NCI-H774 (cell line): ENCODE results near the gene HCCS.

Experiments used
- DNase-seq: peaks from one replicate; lab custom pipeline; 2025; lab: John Stamatoyannopoulos, UW

Gene HCCS

DNA sequence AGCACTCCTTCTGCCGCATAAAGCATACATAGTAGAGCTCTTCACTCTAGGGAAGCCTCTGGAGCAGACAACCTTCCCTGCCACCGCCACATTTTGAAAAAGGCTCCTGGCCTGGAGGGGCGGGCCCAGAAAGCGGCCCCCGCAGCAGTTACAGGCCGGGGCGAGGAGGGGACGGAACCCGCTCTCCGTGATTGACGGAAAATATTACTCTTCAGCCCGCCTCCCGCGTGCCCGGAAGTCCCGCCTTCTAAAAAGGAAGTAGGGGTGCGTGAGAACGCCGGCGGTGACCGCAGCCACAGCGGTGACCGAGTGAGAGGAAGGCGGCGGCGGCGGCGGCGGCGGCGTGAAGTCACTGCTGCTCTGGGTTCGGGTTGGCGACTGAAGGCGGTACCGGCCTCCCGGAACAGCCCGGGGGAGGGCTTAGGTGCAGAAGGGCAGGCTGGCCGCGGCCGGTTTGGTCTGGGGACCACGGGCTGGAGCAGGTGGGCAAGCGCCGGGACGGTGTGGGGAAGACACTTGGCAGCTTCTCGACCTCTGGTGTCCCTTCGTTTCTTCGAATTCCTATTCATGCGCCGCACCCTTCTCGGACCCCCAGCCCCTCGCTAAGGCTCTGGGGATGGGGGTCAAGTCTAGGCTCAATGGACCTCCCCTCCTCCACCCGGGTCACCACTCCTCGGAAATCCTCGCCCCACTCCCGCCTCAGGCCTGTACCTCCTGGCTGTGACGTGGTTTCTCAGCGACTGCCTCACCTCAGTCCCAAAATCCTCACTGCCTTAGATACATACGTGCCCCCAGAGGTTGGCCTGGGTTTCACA lies at the start of gene HCCS:
Gene HCCS, plus strand, starts transcription at position 296 of the 815 bp plus-strand sequence. CDS start 729 bp downstream, outside the sequence.
- peak; percentile 70 for DNase-seq

DNA sequence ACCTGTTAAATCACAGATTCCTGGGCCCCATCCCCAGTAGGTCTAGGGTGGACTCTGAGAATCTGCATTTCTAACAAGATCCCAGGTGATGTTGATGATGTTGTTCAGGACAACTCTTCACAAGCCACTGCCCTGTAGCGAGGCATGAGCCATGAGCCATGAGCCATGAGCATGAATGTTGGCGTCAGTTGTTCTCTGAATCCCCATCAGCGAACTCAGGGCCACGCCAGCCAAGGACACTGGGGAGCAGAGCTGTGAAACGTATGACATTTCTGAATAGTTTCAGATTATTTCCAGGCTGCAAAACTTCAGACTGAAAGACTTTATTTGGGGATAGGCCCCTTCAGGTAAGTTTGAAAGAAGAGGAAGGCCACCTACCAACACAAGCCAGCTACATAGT lies 46.9 kb upstream of the HCCS start:
- DNase-seq, result no peak

DNA sequence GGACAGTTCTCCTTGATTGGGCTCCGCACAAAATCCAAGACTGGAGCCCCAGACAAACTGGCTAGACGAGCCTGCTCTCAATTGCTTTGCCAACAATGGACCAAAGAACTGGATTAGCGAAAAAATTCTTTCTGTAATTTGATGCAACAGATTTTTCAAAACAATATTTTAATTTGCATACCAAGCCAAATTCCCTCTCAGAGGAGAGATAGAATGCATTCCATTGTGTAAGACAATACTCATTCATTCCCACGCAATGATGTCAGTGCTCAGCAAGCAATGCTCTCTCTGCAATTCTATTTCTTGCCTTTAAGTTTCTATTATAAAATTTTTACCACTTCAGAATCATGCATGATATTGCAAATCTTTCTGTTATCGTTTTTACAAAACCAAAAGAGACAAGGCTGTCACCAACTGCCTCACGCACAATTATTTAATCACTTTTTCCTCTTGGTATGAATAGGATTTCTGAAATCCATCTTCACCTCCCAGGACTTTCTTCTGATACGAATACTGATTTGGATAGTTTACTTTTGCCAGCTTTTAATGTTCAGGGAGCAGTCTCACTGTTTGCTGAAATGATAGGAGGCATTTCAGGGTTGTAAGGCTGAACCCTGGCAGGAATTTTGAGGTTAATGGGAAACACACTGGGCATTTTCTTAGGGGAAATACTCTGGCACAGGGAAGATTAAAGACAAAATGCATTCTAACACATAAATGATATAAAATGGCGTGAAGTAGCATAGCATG lies 46.1 kb upstream of the HCCS start:
- no peak for DNase-seq

DNA sequence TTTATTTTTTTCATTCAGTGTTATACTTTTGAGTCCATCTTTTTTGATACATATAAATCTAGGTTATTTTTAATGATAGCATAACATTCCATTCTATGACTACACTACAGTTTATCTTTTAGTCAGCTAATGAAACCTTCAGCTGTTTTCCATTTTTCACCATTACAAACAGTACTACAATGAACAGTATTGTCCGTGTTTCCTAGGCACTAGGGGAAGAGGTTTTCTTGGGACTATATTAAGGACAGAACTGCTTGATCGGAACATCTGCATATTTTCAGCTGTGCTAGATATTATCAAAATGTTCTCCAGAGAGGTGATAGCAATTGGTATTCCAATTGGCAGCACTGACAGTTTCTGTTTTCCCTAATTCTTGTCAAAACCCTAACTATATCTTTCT lies 44.3 kb upstream of the HCCS start:
- DNase-seq, result no peak

DNA sequence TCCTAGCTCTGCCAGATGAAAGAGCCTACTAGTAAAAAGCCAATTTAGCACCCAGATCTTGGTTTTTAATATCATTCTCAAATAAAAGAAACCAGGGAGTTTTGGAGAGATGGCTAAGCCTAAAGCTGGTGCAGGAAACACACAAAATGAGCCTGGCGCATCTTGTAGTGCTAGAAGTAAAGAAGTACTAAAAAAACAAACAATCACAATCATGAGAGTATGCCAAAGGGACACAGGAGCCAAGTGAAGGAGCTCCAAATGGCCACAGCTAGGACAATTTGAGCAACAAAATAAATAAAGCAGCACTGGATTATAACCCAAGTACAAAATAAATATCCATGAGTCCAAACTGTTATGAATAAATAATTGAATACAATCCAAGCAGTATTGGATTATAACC lies 37.8 kb upstream of the HCCS start:
- no peak for DNase-seq

- DNase-seq, result no peak
These were observed 30.3 kb upstream of the HCCS start for GRCh38 chrX:11080741-11081305.

GRCh38 chrX:11081511-11081910 lies 29.6 kb upstream of the HCCS start:
- DNase-seq, result no peak

GRCh38 chrX:11085305-11085704 lies 25.8 kb upstream of the HCCS start:
- DNase-seq, result no peak

GRCh38 chrX:11089802-11090201 lies 21.3 kb upstream of the HCCS start:
- no peak for DNase-seq

- peak; percentile 33 for DNase-seq
These were observed 13.2 kb upstream of the HCCS start for GRCh38 chrX:11097933-11098332.

GRCh38 chrX:11099465-11099864 lies 11.7 kb upstream of the HCCS start:
- no peak for DNase-seq

GRCh38 chrX:11100281-11101035 lies 10.7 kb upstream of the HCCS start:
- no peak for DNase-seq

GRCh38 chrX:11103006-11103405 lies 8.1 kb upstream of the HCCS start:
- no peak for DNase-seq

DNA sequence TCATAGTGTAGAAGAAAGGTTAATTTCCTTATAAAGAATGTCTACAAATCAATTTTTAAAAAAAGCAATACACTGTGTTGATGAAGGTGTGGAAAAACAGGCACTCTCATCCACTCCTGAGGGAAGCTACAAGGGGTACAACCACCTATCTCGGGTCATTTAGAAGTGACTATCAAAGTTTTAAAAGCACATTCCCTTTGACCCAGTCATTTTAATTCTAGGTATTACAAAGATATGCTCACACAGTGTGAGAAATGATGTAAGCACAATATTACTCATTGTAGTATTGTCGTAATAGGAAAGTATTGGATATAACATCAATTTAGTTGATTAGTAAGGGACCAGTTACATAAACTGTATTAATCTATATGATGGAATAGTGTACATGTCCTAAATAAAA lies 7.4 kb upstream of the HCCS start:
- no peak for DNase-seq

- DNase-seq, result no peak
These were observed 6.1 kb upstream of the HCCS start for GRCh38 chrX:11105080-11105479.

DNA sequence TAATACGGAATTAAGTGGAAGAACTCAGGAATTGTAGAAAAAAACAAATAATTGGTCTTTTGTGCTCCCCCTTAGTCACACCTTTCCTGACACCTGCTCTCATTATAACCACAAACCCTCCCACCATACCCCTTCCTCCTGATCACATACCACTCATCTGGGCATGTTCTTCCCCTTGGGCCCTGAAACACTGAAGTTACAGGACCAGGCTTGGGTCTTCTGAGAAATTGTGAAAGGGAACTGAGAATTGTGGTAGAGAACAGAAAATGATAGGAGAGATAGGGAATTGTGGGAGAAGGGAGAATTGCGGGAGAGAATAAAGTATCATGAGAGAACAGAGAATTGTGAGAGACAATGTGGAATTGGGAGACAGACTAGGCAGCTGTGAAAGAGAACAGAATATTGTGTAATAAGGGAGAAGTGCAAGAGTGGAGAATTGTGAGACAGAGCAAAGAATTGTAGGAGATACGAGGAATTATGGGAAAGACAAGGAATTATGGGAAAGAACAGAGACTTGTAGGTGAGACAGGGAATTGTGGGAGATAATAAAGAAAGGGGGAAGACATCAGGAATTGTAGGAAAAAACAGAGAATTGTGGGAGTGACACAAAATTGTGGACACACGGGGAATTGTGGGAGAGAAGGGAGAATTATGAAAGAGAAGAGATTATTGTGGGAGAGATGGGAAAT lies 2.7 kb upstream of the HCCS start:
- no peak for DNase-seq

GRCh38 chrX:11109968-11110367 lies 1.2 kb upstream of the HCCS start:
- no peak for DNase-seq

DNA sequence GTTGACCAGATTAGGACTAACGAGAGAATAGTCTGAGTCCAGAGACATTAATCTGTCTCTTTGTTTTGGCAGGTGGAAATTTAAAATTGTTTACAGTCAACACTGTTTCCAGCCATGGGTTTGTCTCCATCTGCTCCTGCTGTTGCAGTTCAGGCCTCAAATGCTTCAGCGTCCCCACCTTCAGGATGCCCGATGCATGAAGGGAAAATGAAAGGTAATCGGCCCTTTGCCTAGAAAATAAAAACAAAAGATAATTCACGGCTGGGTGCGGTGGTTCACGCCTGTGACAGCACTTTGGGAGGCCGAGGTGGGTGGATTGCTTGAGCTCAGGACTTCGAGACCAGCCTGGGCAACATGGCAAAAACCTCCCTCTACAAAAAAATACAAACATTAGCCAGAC lies 815 bp downstream of the HCCS start:
- no peak for DNase-seq

DNA sequence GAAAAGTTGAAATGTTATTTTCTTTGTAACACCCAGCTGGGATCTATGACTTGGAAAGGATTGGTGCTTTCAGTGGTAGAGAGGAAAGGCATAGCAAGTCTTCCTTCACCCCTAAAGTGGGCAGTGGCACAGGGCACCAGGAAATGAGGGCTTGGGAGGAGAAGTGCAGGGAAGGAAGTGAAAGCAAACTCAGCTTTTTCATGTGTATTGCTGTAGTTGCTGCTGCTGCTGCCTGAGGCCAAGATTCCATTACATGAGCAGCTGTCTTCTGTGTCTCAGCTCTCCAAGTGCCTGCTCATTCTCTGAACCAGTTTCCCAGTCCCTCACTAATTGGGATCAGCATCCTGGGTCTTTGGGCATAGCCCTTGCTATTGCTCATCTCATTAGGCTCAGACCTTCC lies 2.6 kb downstream of the HCCS start:
- DNase-seq, result no peak

- DNase-seq, result no peak
These were observed 6.6 kb downstream of the HCCS start for GRCh38 chrX:11117745-11118144.

DNA sequence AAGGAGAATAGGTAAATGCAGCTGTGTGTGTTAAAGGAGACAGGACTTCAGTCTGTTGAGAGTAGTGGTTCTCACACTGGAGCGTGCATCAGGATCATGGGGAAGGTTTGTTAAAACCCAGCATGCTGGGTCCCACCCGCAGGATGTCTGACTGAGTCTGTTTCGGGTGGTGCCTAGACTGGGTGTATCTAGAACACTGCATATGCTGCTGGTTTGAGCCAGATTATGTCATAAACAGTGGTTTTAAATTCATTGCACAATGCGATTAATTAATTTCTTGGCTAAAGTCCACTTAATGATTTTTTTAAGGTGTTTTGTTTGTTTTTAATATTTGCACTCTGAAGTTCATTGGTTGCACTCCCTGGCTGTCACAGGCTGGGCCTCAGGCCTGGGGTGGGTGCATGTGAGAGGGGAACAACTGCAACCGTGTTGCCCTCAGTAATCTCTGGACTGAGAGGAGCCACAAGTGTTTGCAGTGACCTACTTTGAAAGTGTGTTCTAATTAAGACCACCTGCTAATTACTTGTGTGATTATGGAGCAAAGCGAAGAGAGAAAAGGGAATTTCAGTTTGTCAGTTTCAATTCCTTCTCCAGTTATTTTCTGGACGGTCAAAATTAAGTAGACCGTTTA lies 8.3 kb downstream of the HCCS start:
- no peak for DNase-seq
